ENCODE measurements around the gene KLHL15.
"Not testable (repeated sequence)": the region's sequence is repeated elsewhere in the genome, so short reads cannot be mapped to it uniquely, and the experiment has no call there.

Gene KLHL15, protein sequence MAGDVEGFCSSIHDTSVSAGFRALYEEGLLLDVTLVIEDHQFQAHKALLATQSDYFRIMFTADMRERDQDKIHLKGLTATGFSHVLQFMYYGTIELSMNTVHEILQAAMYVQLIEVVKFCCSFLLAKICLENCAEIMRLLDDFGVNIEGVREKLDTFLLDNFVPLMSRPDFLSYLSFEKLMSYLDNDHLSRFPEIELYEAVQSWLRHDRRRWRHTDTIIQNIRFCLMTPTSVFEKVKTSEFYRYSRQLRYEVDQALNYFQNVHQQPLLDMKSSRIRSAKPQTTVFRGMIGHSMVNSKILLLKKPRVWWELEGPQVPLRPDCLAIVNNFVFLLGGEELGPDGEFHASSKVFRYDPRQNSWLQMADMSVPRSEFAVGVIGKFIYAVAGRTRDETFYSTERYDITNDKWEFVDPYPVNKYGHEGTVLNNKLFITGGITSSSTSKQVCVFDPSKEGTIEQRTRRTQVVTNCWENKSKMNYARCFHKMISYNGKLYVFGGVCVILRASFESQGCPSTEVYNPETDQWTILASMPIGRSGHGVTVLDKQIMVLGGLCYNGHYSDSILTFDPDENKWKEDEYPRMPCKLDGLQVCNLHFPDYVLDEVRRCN

DNA sequence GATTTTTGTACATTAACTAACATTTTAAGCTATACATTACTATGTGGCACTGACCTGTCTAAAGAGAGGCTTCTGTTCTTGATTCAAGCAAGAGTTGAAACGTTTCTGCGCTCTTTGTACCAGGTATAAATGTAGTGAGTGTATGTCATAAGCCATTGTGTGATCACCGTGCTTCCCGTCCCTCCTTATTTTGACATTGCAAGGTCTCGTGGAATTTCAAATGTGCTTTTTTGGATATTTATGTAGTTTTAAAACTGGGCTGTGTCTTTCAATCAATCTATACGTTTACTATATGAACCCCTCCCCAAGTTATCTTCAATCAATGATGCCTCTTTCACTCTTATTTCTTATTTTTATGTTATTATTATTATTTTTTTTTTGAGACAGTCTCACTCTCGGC, at the start of gene KLHL15:
Gene KLHL15, minus strand, starts transcription at position 101 of the 400 bp plus-strand sequence. CDS start 20,493 bp downstream, outside the sequence.
- no peak for DNase-seq

DNA sequence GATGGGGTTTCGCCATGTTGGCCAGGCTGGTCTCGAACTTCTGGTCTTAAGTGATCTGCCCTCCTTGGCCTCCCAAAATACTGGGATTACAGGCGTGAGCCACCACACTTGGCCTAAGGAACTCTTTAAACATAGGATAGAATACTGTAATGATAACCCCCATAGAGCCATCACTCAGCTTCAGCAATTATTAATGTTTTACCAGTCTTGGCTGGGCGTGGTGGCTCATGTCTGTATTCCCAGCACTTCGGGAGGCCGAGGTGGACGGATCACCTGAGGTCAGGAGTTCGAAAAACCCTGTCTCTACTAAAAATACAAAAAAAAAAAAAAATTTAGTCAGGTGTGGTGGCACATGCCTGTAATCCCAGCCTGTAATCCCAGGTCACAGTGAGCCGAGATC, 42.9 kb upstream of the KLHL15 start:
- no peak for DNase-seq

DNA sequence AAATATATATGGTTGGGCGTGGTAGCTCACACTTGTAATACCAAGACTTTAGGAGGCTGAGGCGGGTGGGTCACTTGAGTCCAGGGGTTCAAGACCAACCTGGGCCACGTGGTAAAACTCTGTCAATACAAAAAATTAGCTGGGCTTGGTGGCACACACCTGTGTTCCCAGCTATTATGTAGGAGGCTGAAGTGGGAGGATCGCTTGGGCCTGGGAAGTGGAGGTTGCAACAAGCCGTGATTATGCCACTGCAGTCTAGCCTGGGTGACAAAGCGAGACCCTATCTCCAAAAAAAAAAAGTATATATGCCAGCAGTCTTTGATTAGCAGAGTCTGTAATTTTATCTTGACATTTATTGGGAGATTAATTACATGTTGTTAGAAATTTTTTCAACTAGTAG, 36.5 kb upstream of the KLHL15 start:
- DNase-seq = no peak

DNA sequence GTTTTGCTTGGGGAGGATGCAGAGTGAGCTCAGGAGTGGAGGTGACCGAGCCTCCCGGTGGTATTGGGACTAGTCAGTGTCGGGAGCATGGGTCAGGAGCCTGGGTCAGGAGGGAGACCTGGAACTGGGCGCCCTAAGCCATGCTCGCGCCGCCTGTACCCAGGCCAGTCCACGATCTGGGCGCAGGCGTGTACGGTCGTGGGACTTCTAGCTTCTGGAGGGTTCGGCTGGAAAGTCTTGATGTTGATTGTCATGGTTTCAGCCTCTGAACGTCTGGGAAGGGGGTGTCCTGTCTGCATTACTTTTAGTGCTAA, 28.0 kb upstream of the KLHL15 start:
- DNase-seq = no peak

DNA sequence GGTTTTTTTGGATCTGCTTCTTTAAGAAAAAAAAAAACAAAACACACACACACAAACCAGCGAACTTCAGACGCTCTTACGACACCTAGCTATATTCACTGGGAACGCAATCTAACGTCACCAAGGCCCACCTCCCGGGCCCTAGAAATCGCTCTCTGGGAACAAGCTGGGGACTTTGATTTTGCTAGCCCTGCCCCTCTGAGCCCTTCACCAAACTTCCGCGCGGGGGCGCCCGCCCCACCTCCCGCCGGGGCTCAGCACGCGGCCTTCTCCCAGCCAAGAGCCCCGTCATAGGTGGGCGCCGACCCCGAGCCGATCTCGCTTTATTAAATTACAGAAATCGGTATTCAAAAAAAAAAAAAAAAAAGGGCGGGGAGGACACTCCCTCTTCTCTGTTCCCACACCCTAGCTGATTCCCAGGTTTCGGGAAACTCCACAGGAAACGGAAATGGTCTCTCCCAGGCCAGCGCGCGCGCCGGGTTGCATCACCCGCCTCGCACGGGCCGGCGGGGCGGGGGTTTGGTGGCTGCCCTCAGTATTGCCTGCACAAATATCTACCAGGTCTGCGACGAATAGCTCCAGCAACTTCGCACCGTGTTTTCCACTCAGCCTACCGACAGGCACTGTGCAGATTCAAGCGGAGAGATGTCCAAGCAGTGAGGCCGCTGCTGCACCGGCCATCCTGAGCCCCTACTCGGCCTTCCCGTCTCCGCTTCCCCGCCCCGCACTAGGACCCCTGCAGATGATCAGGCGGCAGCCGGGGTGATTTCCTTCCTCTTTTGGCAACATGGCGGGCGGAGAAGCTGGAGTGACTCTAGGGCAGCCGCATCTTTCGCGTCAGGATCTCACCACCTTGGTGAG, 27.4 kb upstream of the KLHL15 start, which contains the start of gene EIF2S3:
Gene EIF2S3, plus strand, starts transcription at position 775 of the 861 bp plus-strand sequence. Its CDS starts 13 bp downstream, at position 788.
- DNase-seq = peak; percentile 91

- not testable (repeated sequence) for DNase-seq
Observed at GRCh38 chrX:24050522-24051318, 23.7 kb upstream of the KLHL15 start.

- DNase-seq = not testable (repeated sequence)
Observed at GRCh38 chrX:24049643-24050042, 22.7 kb upstream of the KLHL15 start.

DNA sequence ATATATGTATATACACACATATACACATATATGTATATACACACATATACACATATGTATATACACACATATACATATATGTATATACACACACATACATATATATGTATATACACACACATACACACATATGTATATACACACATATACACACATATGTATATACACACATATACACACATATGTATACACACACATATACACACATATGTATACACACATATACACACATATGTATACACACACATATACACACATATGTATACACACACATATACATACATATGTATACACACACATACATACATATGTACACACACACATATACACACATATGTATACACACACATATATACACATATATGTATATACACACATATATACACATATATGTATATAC, 19.1 kb upstream of the KLHL15 start:
- DNase-seq = not testable (repeated sequence)

- DNase-seq = no peak
Observed at GRCh38 chrX:24037729-24038128, 10.7 kb upstream of the KLHL15 start.

DNA sequence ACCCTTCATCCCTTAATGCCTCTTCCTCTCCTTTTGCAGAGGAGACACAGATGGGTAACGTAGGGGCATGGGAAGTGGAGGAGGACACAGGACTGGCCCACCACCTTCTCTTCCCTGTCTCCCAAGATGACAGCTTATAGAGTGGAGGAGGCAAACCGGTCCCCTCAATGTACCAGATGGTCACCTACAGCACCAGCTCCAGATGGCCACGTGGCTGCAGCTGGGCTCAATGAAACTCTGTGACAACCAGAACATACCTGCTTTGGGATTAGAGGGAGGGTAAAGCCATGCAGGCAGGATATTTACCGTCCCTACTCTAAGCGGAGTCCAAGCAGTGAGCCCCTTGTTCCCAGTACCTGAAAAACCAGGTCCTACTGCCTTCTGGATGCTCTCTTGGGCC, 7.5 kb upstream of the KLHL15 start:
- DNase-seq = no peak

DNA sequence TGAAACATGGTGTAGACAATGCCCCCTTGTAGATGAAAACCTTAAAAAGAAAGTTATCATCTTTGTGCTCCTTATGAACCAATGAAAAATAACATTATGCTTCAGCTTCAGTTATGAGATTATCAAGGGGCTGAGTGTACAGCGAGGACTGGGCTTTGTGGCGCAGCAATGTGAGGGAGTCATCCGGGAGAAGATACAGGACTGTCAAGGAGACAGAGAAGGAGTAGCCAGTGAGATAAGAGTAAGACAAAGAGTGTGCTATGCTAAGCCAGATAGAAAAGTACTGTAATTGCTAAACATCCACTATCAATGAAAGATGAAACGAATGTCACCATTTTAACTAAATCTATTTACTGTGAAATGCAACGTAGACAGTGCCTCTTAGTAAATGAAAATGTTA, 3.6 kb upstream of the KLHL15 start:
- DNase-seq = no peak

DNA sequence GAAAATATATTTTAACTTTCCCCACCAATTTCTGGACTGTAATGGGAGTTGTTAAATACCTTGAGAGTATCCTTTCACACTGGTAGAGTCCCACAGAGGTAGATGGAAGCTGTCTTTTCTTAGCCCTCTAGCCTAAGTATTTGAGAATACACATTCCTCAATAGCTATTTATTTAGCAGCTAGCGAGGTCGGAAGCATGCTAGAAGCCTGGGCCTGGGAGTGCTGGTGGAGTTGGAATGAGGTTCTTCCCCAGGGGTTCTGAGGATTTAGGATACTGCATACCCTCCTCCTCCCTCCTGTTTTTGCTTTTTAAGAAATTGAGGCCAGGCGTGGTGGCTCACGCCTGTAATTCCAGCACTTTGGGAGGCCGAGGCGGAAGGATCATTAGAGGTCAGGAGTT, 999 bp upstream of the KLHL15 start:
- no peak for DNase-seq

GRCh38 chrX:24026432-24026831, 554 bp downstream of the KLHL15 start:
- no peak for DNase-seq

GRCh38 chrX:24025741-24026403, 1.1 kb downstream of the KLHL15 start:
- no peak for DNase-seq

DNA sequence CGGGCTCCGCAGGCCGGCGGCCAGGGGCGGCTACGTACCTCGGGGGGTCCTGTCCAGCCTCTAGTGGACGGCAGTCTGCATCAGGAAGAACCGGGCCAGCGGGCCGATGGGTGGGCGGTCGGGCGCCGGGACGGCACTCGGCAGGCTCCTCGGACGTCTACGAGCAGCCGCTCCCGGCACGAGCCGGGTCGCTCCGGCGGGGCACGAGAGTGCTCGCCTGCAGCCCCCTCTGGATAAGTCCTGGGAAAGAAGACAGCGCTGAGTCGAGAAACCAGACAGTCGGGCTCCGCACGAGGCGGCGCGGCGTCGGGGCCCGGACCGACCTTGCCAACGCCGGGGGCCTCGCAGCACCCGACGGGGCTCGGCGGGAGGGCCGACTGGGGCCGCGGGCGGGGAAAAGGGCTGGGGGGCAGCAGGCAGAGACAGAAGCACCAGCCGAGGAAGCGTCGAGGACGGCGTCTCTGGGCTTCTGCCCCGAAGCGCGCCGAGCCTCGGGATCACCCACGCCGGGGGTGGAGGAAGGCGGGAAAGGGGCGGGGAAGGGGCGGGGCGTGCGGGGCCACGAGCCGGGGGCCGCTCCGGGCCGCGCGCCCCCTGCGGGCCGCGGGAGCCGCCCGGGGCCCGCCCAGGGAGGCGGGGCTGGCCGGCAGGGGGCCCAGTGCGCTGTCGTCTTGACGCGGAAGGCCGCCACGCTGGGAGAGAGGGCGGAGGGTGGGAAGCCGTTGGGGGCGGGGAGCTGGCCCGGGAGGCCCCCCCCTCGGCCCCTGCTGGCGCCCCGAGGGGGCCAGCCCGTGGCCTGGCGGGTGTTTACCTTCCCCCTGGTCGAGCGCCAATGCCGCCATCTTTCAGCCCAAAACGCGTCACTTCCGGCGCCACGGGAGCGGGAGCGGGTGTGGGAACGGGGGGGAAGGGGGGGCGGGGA, 1.9 kb downstream of the KLHL15 start:
- DNase-seq = peak; percentile 85

- no peak for DNase-seq
Observed at GRCh38 chrX:24023972-24024669, 2.9 kb downstream of the KLHL15 start.

GRCh38 chrX:24023544-24023943, 3.4 kb downstream of the KLHL15 start:
- DNase-seq = no peak

DNA sequence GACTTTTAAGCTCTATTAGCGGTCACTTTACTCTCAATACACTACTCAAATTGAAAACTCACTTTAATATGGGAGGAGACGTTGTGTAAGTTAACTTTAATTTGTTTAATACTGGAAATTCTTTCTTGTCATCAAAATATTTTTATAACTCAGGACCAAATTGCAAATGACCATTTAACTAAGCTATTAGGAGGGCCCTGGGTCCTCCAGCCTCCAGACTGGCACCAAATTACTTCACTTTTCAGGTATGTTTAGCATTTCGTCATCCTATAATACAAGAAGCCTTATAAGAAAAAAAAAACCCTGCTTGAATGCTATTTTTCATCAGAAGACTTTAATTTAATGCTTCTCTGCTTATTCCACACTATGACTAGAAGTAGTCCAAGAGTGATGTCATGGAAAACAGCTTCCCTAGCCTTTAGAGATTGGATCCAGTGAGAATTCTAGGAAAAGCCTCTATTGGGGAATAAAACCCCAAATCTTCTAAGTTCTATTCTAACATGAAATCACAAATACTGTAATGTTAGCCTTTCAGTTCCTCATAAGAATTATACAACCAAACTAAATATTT, 6.6 kb downstream of the KLHL15 start:
- DNase-seq = no peak

DNA sequence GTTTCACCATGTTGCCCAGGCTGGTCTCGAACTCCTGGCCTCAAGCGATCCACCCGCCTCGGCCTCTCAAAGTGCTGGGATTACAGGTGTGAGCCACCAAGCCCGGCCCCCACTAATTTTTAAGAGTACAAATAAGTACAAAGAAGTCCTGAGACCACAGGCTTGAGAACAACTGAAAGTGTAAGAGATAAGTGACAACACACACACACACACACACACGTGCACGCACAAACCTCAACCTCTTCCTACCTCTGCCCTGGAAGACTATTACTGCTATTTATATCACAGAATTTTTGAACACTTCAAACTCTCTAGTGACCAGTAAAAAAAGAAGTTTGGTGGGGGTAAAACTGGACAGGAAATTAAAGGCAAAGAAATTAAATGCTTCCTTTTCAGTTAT, 7.5 kb downstream of the KLHL15 start:
- DNase-seq = peak; percentile 9

GRCh38 chrX:24018809-24019208, 8.2 kb downstream of the KLHL15 start:
- no peak for DNase-seq

Measured in CD4-positive, alpha-beta T cell treated with Interleukin-6 for 4 hours (primary cell).